Neural crest cell (in vitro differentiated cells): Measurements from ENCODE around the gene FBXW7. TPM values are rescaled to one million over a fixed set of nuclear protein-coding genes. Genes with fewer than 3 reads are reported as not detected.

Experiments
- DNase-seq: peaks from one replicate; pipeline ENCODE4 v3.0.0; 2021; ENCODE audit warnings: low read depth, mixed read lengths, low spot score
- H3K27ac Mint-ChIP-seq: one replicate; pipeline ENCODE4 v1.8.0; 2021; ENCODE audit warnings: mild to moderate bottlenecking, mixed read lengths; ENCODE audit not compliant: unreplicated experiment
- H3K27me3 Mint-ChIP-seq: 2 replicates; pipeline ENCODE4 v1.8.0; 2021; ENCODE audit warnings: low read depth, mild to moderate bottlenecking, mixed read lengths
- H3K36me3 Mint-ChIP-seq: 2 replicates; pipeline ENCODE4 v1.8.0; 2021; ENCODE audit warnings: low read depth, mild to moderate bottlenecking, mixed read lengths
- H3K4me1 Mint-ChIP-seq: 2 replicates; pipeline ENCODE4 v1.8.0; 2021; ENCODE audit warnings: mixed read lengths
- H3K4me3 Mint-ChIP-seq: one replicate; pipeline ENCODE4 v1.8.0; 2021; ENCODE audit warnings: mild to moderate bottlenecking, mixed read lengths
- H3K9me3 Mint-ChIP-seq: 2 replicates; pipeline ENCODE4 v1.8.0; 2021; ENCODE audit warnings: mixed read lengths
- CTCF ChIP-seq: fragments of 200-600 bp; sonication (generic); conservative IDR thresholded peaks from 2 replicates; pipeline ENCODE4 v1.5.0; 2021; ENCODE audit warnings: antibody characterized with exemption, mild to moderate bottlenecking
- total RNA-seq: library from RNA; stranded (reverse); gene quantifications from 2 replicates; pipeline ENCODE4 v1.2.1, GENCODE V29; 2021

The FBXW7 gene
- total RNA-seq, 1 donor from 2014 or later = 33.4 TPM

GRCh38 chr4:152571770-152572169, 35.9 kb upstream of the FBXW7 start:
- Mint-ChIP-seq H3K4me3 (no peak overlapping the region), H3K27me3 (no peaks in the 10 kb centered on the region), H3K9me3 (no peaks in the 10 kb centered on the region), H3K4me1 (peaks cover 11% of the 10 kb centered on the region), H3K36me3 (no peaks in the 10 kb centered on the region), H3K27ac (no peak overlapping the region)
- TF ChIP-seq CTCF = no peak
- DNase-seq = no peak

GRCh38 chr4:152571296-152571695, 35.4 kb upstream of the FBXW7 start:
- Mint-ChIP-seq H3K9me3 (no peaks in the 10 kb centered on the region), H3K27ac (no peak overlapping the region), H3K4me1 (peaks cover 11% of the 10 kb centered on the region), H3K4me3 (no peak overlapping the region), H3K27me3 (no peaks in the 10 kb centered on the region), H3K36me3 (no peaks in the 10 kb centered on the region)
- no peak for TF ChIP-seq CTCF
- DNase-seq = no peak

GRCh38 chr4:152565333-152565732, 29.4 kb upstream of the FBXW7 start:
- Mint-ChIP-seq H3K4me1 (no peaks in the 10 kb centered on the region), H3K4me3 (no peak overlapping the region), H3K27ac (no peak overlapping the region), H3K27me3 (no peaks in the 10 kb centered on the region), H3K9me3 (no peaks in the 10 kb centered on the region), H3K36me3 (no peaks in the 10 kb centered on the region)
- no peak for DNase-seq
- no peak for TF ChIP-seq CTCF

- Mint-ChIP-seq H3K4me1 (no peaks in the 10 kb centered on the region), H3K9me3 (no peaks in the 10 kb centered on the region), H3K27me3 (no peaks in the 10 kb centered on the region), H3K36me3 (no peaks in the 10 kb centered on the region), H3K27ac (no peak overlapping the region), H3K4me3 (no peak overlapping the region)
- no peak for TF ChIP-seq CTCF
- no peak for DNase-seq
Measured at GRCh38 chr4:152564336-152564735, 28.4 kb upstream of the FBXW7 start.

- DNase-seq = no peak
- H3K4me3 Mint-ChIP-seq = no peak overlapping the region
- H3K36me3 Mint-ChIP-seq = no peaks in the 10 kb centered on the region
- no peak overlapping the region for H3K27ac Mint-ChIP-seq
- no peaks in the 10 kb centered on the region for H3K27me3 Mint-ChIP-seq
- H3K9me3 Mint-ChIP-seq = no peaks in the 10 kb centered on the region
- no peaks in the 10 kb centered on the region for H3K4me1 Mint-ChIP-seq
- TF ChIP-seq CTCF = no peak
Measured at GRCh38 chr4:152563209-152563608, 27.3 kb upstream of the FBXW7 start.

GRCh38 chr4:152559641-152560040, 23.7 kb upstream of the FBXW7 start:
- Mint-ChIP-seq H3K9me3 (no peaks in the 10 kb centered on the region), H3K4me3 (no peak overlapping the region), H3K36me3 (no peaks in the 10 kb centered on the region), H3K4me1 (no peaks in the 10 kb centered on the region), H3K27me3 (no peaks in the 10 kb centered on the region), H3K27ac (no peak overlapping the region)
- no peak for DNase-seq
- TF ChIP-seq CTCF = no peak
